Measurements from ENCODE around the gene TMEM143.
A peak's percentile ranks its signal among the peaks of the same experiment; 100 is the strongest.
"Not testable (repeated sequence)": the region's sequence is repeated elsewhere in the genome, so short reads cannot be mapped to it uniquely, and the experiment has no call there.

TMEM143 gene

GRCh38 chr19:48296963-48297734 lies 66.6 kb downstream of the TMEM143 start:
- Histone ChIP-seq H2AK5ac (ENCODE audit: low read length) (no peak overlapping the region), H3K36me3 (ENCODE audit: control insufficient read depth, insufficient read depth, low read length) (no peaks in the 10 kb centered on the region), H3K79me1 (ENCODE audit: low read length) (no peaks in the 10 kb centered on the region), H3K4me1 (ENCODE audit: control insufficient read depth, low read depth, low read length) (no peaks in the 10 kb centered on the region), H3K4me2 (ENCODE audit: low read length) (no peak overlapping the region), H3K27ac (ENCODE audit: low read depth, low read length) (no peak overlapping the region), H4K5ac (ENCODE audit: low read length) (no peak overlapping the region), H4K8ac (ENCODE audit: low read depth, low read length) (no peak overlapping the region), H3K9ac (ENCODE audit: low read length) (no peak overlapping the region), H3K27me3 (ENCODE audit: insufficient read depth, low read length, poor library complexity) (no peaks in the 10 kb centered on the region), H2BK5ac (ENCODE audit: low read length) (no peak overlapping the region), H3K56ac (ENCODE audit: low read length) (peak overlapping the region; percentile 34), H3K4ac (ENCODE audit: low read depth, low read length) (no peak overlapping the region), H3K18ac (ENCODE audit: low read length) (no peak overlapping the region), H3K23ac (ENCODE audit: low read length) (no peak overlapping the region), H2BK120ac (ENCODE audit: low read depth, low read length) (no peak overlapping the region), H3K79me2 (ENCODE audit: control insufficient read depth, insufficient read depth, low read length) (no peaks in the 10 kb centered on the region), H2BK15ac (replicated peaks; ENCODE audit: low read depth) (no peak overlapping the region), H3K4me3 (ENCODE audit: low read length) (no peak overlapping the region)
- no CpG with 5 or more reads among the region's 42 CpGs for WGBS (ENCODE audit: extremely low coverage, insufficient coverage, low lambda C conversion rate)
- no peak for DNase-seq

- Histone ChIP-seq H3K4me3 (ENCODE audit: low read length) (no peak overlapping the region), H3K27me3 (ENCODE audit: insufficient read depth, low read length, poor library complexity) (no peaks in the 10 kb centered on the region), H3K23ac (ENCODE audit: low read length) (no peak overlapping the region), H3K56ac (ENCODE audit: low read length) (no peak overlapping the region), H3K36me3 (ENCODE audit: control insufficient read depth, insufficient read depth, low read length) (no peaks in the 10 kb centered on the region), H3K4me1 (ENCODE audit: control insufficient read depth, low read depth, low read length) (no peaks in the 10 kb centered on the region), H3K9ac (ENCODE audit: low read length) (no peak overlapping the region), H3K27ac (ENCODE audit: low read depth, low read length) (no peak overlapping the region), H3K79me1 (ENCODE audit: low read length) (no peaks in the 10 kb centered on the region), H3K18ac (ENCODE audit: low read length) (no peak overlapping the region), H2BK120ac (ENCODE audit: low read depth, low read length) (no peak overlapping the region), H3K4me2 (ENCODE audit: low read length) (no peak overlapping the region), H2BK15ac (replicated peaks; ENCODE audit: low read depth) (no peak overlapping the region), H3K4ac (ENCODE audit: low read depth, low read length) (no peak overlapping the region), H3K79me2 (ENCODE audit: control insufficient read depth, insufficient read depth, low read length) (no peaks in the 10 kb centered on the region), H2BK5ac (ENCODE audit: low read length) (no peak overlapping the region), H2AK5ac (ENCODE audit: low read length) (no peak overlapping the region), H4K5ac (ENCODE audit: low read length) (no peak overlapping the region), H4K8ac (ENCODE audit: low read depth, low read length) (no peak overlapping the region)
- DNase-seq: no peak
- WGBS (ENCODE audit: extremely low coverage, insufficient coverage, low lambda C conversion rate): no CpG with 5 or more reads among the region's 10 CpGs
Measured at GRCh38 chr19:48295458-48295857, 68.3 kb downstream of the TMEM143 start.

- Histone ChIP-seq H3K4me3 (ENCODE audit: low read length) (no peak overlapping the region), H2AK5ac (ENCODE audit: low read length) (no peak overlapping the region), H2BK15ac (replicated peaks; ENCODE audit: low read depth) (no peak overlapping the region), H2BK120ac (ENCODE audit: low read depth, low read length) (no peak overlapping the region), H3K4me2 (ENCODE audit: low read length) (no peak overlapping the region), H3K36me3 (ENCODE audit: control insufficient read depth, insufficient read depth, low read length) (no peaks in the 10 kb centered on the region), H2BK5ac (ENCODE audit: low read length) (no peak overlapping the region), H4K8ac (ENCODE audit: low read depth, low read length) (no peak overlapping the region), H3K27me3 (ENCODE audit: insufficient read depth, low read length, poor library complexity) (no peaks in the 10 kb centered on the region), H3K4ac (ENCODE audit: low read depth, low read length) (no peak overlapping the region), H3K27ac (ENCODE audit: low read depth, low read length) (no peak overlapping the region), H3K9ac (ENCODE audit: low read length) (no peak overlapping the region), H3K4me1 (ENCODE audit: control insufficient read depth, low read depth, low read length) (no peaks in the 10 kb centered on the region), H3K18ac (ENCODE audit: low read length) (no peak overlapping the region), H3K56ac (ENCODE audit: low read length) (no peak overlapping the region), H3K23ac (ENCODE audit: low read length) (no peak overlapping the region), H3K79me1 (ENCODE audit: low read length) (no peaks in the 10 kb centered on the region), H4K5ac (ENCODE audit: low read length) (no peak overlapping the region), H3K79me2 (ENCODE audit: control insufficient read depth, insufficient read depth, low read length) (no peaks in the 10 kb centered on the region)
- peak; percentile 14 for DNase-seq
- no CpG with 5 or more reads among the region's 4 CpGs for WGBS (ENCODE audit: extremely low coverage, insufficient coverage, low lambda C conversion rate)
Measured at GRCh38 chr19:48292798-48293197, 70.9 kb downstream of the TMEM143 start.

- no CpG with 5 or more reads among the region's 11 CpGs for WGBS (ENCODE audit: extremely low coverage, insufficient coverage, low lambda C conversion rate)
- H3K36me3 ChIP-seq (ENCODE audit: control insufficient read depth, insufficient read depth, low read length); H2BK5ac ChIP-seq (ENCODE audit: low read length); H3K56ac ChIP-seq (ENCODE audit: low read length); H4K8ac ChIP-seq (ENCODE audit: low read depth, low read length); H3K18ac ChIP-seq (ENCODE audit: low read length); H2BK120ac ChIP-seq (ENCODE audit: low read depth, low read length); H3K9ac ChIP-seq (ENCODE audit: low read length); H4K5ac ChIP-seq (ENCODE audit: low read length); H3K79me2 ChIP-seq (ENCODE audit: control insufficient read depth, insufficient read depth, low read length); H3K4me2 ChIP-seq (ENCODE audit: low read length); H3K4me3 ChIP-seq (ENCODE audit: low read length); DNase-seq; H3K27me3 ChIP-seq (ENCODE audit: insufficient read depth, low read length, poor library complexity); H3K79me1 ChIP-seq (ENCODE audit: low read length); H3K23ac ChIP-seq (ENCODE audit: low read length); H3K27ac ChIP-seq (ENCODE audit: low read depth, low read length); H2BK15ac ChIP-seq (replicated peaks; ENCODE audit: low read depth); H2AK5ac ChIP-seq (ENCODE audit: low read length); H3K4me1 ChIP-seq (ENCODE audit: control insufficient read depth, low read depth, low read length); H3K4ac ChIP-seq (ENCODE audit: low read depth, low read length): not testable (repeated sequence)
Measured at GRCh38 chr19:48291489-48291815, 72.3 kb downstream of the TMEM143 start.

GRCh38 chr19:48290771-48291488 lies 72.8 kb downstream of the TMEM143 start:
- no peak overlapping the region for H2BK5ac ChIP-seq (ENCODE audit: low read length)
- no peaks in the 10 kb centered on the region for H3K79me1 ChIP-seq (ENCODE audit: low read length)
- H4K8ac ChIP-seq (ENCODE audit: low read depth, low read length): no peak overlapping the region
- H2BK15ac ChIP-seq (replicated peaks; ENCODE audit: low read depth): no peak overlapping the region
- no peak overlapping the region for H4K5ac ChIP-seq (ENCODE audit: low read length)
- no peaks in the 10 kb centered on the region for H3K79me2 ChIP-seq (ENCODE audit: control insufficient read depth, insufficient read depth, low read length)
- H3K4me1 ChIP-seq (ENCODE audit: control insufficient read depth, low read depth, low read length): no peaks in the 10 kb centered on the region
- H3K4me3 ChIP-seq (ENCODE audit: low read length): no peak overlapping the region
- DNase-seq: peak; percentile 96
- peak overlapping the region; percentile 92 for H3K27ac ChIP-seq (ENCODE audit: low read depth, low read length)
- peaks cover 4% of the 10 kb centered on the region for H3K36me3 ChIP-seq (ENCODE audit: control insufficient read depth, insufficient read depth, low read length)
- H3K18ac ChIP-seq (ENCODE audit: low read length): peak overlapping the region; percentile 63
- H2AK5ac ChIP-seq (ENCODE audit: low read length): no peak overlapping the region
- H2BK120ac ChIP-seq (ENCODE audit: low read depth, low read length): no peak overlapping the region
- no peak overlapping the region for H3K4ac ChIP-seq (ENCODE audit: low read depth, low read length)
- peak overlapping the region; percentile 72 for H3K56ac ChIP-seq (ENCODE audit: low read length)
- WGBS (ENCODE audit: extremely low coverage, insufficient coverage, low lambda C conversion rate): no CpG with 5 or more reads among the region's 45 CpGs
- H3K23ac ChIP-seq (ENCODE audit: low read length): no peak overlapping the region
- H3K27me3 ChIP-seq (ENCODE audit: insufficient read depth, low read length, poor library complexity): no peaks in the 10 kb centered on the region
- H3K4me2 ChIP-seq (ENCODE audit: low read length): peak overlapping the region; percentile 47
- H3K9ac ChIP-seq (ENCODE audit: low read length): peak overlapping the region; percentile 26

All from mesendoderm (in vitro differentiated cells).